ENCODE measurements around the gene SLC35G2.
"Not testable (repeated sequence)": the region's sequence is repeated elsewhere in the genome, so short reads cannot be mapped to it uniquely, and the experiment has no call there.

SLC35G2 gene

DNA sequence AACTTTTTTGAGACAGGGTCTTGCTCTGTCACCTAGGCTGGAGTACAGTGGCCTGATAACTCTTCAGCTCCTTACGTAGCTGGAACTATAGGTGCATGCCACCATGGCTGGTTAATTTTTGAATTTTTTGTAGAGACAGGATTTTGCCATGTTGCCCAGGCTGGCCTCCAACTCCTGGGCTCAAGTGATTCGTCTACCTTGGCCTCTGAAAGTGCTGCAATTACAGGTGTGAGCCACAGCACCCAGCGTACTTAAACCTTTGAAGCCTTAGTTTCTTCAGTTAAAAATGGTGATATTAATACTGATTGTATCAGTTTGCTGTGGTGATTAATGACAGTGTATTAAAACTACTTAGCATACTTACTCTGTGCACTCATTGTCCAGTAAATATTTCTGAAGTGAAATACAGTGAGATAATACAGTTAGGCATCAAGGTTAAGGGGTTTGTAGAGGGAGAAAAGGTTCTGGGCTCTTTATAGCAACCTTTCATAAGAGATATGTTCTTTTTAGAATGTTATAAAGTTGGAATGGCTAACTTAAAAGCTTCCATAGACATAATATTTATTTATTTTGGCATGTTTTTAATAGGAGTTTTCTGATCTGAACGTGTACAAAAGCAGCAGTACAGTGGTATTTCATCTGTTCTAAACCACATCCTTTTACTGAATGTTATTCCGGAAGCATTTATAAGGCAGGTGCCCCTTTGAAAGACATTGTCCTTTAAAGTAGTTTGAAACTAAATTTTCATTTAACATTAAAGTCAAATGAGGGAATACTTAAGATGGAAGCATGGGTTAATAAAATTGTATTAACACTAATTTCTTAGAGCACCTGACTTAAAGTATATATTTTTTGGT lies 66.7 kb downstream of the SLC35G2 start:
- DNase-seq (ENCODE audit: low read depth in 2 of 2), result no peak

DNA sequence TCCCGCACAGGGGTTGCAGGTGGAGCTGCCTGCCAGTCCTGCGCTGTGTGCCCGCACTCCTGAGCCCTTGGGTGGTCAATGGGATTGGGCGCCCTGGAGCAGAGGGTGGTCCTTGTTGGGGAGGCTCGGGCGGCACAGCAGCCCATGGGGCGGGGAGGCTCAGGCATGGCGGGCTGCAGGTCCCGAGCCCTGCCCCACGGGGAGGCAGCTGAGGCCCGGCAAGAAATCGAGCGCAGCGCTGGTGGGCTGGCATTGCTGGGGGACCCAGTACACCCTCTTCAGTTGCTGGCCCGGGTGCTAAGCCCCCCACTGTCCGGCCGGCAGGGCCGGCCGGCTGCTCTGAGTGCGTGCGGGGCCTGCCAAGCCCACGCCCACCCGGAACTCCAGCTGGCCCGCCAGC lies 71.0 kb downstream of the SLC35G2 start:
- no peak for DNase-seq (ENCODE audit: low read depth in 2 of 2)

DNA sequence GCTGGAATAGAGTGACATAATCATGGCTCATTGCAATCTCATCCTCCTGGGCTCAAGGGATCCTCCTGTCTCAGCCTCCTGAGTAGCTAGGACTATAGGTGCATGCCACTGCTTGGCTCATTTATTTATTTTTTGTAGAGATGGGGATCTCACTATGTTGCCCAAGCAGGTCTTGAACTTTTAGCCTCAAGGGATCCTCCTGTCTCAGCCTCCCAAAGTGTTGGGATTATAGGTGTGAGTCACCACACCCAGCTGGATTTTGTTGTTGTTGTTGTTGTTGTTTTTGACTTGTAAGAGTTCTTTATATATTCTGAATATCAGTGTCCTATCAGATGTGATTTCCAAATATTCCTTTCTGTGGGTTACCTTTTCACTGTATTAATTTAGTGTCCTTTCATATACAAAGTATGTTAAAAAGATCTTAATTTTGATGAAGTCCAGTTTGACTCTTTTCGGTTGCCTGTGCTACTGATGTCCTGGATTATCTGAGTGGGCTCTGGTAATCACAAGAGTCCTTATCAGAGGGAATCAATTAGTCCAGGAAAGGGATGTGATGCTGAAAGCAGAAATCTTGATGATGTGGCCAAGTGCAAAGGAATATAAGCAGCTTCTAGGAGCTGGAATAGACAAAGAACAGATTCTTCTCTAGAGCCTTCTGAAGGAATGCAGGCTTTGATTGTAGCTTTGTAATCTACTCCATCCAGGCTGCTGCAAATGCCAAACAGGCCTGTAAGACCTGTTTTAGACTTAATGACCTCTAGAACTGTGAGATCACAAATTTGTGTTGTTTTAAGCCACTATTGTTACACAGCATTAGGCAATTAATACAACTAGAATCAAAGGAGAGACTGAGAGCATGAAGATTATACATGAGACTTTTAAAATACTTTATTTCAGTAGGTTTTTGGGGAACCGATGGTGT lies 73.3 kb downstream of the SLC35G2 start:
- no peak for DNase-seq (ENCODE audit: low read depth in 2 of 2)

DNA sequence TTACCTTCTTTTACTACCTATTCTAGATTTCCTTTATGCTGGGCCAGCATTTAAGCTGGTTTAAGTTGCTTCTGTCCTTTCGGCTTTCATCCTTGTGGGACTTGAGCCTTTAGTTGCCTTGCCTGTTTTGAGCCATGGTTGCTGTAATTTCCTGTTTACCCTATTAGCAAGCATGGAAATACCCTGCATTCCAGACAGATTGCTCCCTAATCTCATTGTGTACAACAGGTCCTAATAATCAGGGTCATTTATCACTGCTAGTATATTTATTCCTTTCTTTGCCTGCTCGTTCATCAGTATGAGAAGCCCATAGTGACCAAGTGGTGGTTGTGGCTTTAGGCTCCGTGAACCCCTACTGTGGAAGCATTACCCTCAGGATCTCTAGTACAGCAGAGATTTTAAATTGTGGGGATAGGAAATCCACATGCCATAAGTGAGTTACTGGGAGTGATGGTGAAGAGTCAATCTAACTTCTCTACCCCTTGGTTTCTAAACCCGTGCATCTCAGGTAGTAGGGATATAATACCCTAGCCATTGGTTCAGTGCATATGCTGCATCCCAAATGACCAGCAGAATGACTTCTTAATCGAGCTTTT lies 75.0 kb downstream of the SLC35G2 start:
- DNase-seq (ENCODE audit: low read depth in 2 of 2), result no peak

DNA sequence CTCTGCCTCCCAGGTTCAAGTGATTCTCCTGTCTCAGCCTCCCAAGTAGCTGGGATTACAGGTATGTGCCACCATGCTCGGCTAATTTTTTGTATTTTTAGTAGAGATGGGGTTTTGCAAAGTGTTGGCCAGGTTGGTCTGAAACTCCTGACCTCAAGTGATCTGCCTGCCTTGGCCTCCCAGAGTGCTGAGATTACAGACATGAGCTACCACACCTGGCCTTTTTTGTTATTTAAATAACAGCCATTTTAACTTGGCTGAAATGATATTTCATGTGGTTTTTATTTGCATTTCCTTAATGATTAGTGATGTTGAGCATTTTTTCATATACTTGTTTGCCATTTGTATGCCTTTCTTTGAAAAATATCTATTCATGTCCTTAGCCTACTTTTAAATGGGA lies 78.2 kb downstream of the SLC35G2 start:
- DNase-seq (ENCODE audit: low read depth in 2 of 2), result not testable (repeated sequence)

DNA sequence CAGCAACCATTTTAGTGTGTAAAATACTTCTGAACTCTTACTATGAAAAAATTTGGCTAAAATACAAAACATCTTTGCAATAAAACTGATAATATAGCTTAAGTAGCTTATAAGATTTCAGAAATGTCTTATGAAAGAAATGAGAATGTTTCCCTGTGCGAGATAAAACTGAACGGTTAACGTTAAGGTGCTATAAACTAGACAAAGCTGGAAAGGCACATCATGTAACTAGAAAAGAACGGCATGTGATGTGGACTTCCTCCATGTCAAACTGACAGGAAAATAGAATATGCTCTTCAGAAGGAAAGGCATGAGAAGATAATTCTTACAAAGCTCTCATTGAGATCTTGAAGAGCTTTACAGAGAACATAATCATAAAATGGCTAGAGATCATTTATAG lies 79.6 kb downstream of the SLC35G2 start:
- DNase-seq (ENCODE audit: low read depth in 2 of 2), result no peak

DNA sequence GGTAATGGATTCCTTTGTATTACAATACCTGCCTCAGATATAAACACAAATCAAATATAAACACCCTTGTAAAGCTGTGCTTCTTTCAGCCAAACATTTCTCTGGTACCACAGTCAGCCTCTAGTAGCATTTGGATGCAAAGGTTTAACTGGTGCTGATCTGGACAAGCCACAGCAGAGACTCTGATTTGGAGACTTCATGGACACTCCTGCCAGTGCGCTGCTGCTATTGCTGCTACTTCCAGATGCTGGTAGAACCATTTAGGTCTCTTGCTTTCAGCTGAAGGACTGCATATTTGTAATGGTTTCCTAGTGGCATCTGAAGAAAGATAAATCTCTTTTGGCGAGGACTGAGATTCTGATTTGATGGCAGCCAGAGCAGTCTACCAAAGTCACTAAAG lies 80.0 kb downstream of the SLC35G2 start:
- DNase-seq (ENCODE audit: low read depth in 2 of 2), result no peak

DNA sequence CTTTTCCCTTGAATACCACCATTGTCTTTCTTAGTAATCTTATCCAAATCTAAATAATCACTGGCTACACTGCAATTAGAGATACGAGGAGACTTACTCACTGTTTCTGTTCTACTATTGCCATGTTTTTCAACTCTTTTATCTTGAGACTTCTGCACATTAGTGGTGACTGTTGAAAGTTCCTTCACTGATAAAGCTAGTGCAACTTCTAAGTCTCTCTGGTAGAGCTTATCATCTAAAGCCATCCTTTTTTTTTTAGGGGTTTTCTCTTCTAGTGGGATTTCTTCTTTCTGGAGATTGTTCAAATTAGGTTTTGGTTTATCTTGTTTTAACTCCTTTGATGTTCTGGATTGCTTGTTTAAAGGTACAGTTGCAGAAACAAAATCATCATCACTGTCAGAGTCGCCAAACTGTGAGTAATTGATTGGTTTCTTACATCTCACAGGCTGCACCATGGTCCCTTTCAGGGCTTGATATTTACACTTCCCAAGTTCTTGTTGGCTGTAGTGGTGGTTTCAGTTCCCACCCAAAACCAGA lies 80.8 kb downstream of the SLC35G2 start:
- DNase-seq (ENCODE audit: low read depth in 2 of 2), result no peak

DNA sequence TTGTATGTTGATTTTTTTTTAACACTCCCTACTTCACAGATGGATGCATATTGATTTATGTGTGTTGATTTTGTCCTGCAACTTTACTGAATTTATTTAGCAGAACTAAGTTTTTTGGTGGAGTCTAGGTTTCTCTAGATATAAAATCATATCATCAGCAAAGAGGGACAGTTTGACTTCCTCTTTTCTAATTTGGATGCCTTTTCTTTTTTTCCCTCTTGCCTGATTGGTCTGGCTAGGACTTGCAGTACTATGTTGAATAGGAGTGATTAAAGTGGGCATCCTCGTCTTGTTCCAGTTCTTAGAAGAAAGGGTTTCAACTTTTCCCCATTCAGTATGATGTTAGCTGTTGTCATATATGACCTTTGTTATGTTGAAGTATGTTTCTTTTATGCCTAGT lies 81.8 kb downstream of the SLC35G2 start:
- DNase-seq (ENCODE audit: low read depth in 2 of 2), result not testable (repeated sequence)

DNA sequence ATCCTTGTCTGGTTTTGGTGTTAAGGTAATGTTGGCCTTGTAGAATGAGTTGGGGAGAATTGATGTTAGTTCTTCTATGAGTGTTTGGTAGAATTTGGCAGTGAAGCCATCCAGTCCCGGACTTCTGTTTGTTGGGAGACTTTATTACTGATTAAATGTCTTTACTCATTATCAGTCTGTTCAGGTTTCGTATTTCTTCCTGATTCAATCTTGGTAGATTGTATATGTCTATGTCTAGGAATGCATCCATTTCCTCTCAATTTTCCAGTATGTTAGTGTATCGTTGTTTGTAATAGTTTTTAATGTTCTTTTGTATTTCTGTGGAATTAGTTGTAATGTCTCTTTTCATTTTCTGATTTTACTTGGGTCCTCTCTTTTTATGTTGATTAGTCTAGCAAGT lies 82.5 kb downstream of the SLC35G2 start:
- no peak for DNase-seq (ENCODE audit: low read depth in 2 of 2)

DNA sequence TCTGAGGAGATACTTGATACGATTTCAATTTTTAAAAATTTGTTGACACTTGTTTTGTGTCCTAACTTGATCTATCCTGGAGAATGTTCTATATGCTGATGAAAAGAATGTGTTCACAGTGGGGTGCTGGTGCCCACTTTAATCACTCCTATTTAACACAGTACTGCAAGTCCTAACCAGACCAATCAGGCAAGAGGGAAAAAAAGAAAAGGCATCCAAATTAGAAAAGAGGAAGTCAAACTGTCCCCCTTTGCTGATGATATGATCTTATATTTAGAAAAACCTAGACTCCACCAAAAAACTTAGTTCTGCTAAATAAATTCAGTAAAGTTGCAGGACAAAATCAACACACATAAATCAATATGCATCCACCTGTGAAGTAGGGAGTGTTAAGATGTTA lies 83.6 kb downstream of the SLC35G2 start:
- not testable (repeated sequence) for DNase-seq (ENCODE audit: low read depth in 2 of 2)

DNA sequence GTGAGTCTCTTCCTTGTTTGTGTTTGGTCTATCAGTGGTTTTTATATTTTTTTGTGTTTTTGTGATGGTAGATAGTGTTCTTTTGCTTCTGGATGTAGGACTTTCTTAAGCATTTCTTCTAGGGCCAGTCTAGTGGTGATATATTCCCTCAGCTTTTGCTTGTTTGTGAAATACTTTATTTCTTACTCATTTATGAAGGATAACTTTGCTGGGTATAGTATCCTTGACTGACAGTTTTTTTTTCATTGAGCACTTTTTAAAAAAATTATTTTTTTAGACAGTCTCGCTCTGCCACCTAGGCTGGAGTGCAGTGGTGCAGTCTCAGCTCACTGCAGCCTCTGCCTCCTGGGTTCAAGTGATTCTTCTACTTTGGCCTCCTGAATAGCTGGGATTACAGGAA lies 85.0 kb downstream of the SLC35G2 start:
- DNase-seq (ENCODE audit: low read depth in 2 of 2), result no peak

DNA sequence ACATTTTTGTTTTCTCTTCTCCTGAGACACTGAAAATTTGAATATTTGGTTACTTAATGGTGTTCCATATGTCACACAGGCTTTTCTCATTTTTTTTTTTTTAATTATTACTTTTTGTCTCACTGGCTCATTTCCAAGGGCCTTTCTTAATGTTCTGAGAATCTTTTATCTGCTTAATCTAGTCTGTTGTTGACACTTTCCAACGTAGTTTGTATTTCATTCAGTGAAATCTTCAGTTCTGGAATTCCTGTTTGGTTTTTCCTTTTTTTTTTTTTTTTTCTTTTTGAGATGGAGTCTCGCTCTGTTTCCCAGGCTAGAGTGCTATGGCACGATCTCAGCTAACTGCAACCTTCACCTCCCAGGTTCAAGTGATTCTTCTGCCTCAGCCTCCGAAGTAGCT lies 85.8 kb downstream of the SLC35G2 start:
- DNase-seq (ENCODE audit: low read depth in 2 of 2), result no peak
